HG03558 (cell line): ENCODE results near the gene BLMH.
"Not testable (repeated sequence)": the region's sequence is repeated elsewhere in the genome, so short reads cannot be mapped to it uniquely, and the experiment has no call there.

ENCODE experiments used
- ATAC-seq: cut with Tn5 transposase; IDR thresholded peaks from one replicate; pipeline ENCODE4 v1.9.1; 2021; ENCODE audit warnings: moderate number of reproducible peaks; ENCODE audit not compliant: unreplicated experiment; ENCODE audit errors: extremely low read depth

The BLMH gene

DNA sequence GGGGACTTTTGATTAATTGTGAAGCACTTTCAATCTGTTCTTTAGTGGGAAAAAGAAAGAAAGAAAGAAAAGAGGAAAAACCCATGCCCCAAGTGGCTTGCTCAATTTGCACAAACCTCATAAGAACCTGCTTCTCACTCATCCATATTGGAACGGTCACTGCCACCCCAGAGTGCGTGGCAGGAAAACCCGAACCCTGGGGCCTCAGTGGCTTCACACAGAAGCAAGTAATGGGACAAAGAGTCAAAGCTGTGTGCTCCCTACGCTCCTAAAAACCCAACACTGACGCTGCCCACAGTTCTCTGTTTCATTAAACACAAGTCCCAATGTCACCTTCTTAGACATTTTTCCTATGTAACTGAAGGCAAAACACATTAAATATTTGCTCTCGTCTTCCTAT, 57.4 kb downstream of the BLMH start:
- no peak for ATAC-seq

DNA sequence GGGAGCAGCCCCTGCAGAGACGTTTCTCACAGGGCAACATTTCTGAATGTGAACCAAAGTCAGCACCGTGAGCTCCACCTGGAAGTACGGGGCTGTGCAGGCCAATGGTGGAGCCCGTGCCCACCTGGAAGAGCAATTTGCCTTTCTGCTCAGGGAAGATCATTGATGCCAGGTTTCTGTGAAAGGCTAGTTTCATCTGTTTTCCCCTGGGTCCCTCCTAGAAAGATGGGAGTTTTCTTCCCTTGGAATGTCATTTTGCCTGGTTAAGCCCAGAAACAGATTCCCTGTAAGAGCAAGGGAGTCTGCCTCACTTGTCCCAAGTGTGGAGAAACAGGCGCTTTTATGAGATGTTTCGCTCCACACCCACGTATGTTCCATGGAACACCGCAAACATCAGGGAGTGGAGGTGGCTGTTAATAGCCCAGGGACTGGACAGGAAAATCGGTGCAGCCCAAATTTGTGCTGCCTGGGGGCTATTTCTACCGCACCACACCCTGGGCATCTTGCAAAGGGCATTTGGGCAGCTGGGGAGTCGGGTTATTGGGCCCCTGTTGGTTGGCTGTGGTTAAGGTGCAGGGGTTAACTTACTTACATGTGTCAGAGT, 58.8 kb downstream of the BLMH start:
- ATAC-seq = no peak

DNA sequence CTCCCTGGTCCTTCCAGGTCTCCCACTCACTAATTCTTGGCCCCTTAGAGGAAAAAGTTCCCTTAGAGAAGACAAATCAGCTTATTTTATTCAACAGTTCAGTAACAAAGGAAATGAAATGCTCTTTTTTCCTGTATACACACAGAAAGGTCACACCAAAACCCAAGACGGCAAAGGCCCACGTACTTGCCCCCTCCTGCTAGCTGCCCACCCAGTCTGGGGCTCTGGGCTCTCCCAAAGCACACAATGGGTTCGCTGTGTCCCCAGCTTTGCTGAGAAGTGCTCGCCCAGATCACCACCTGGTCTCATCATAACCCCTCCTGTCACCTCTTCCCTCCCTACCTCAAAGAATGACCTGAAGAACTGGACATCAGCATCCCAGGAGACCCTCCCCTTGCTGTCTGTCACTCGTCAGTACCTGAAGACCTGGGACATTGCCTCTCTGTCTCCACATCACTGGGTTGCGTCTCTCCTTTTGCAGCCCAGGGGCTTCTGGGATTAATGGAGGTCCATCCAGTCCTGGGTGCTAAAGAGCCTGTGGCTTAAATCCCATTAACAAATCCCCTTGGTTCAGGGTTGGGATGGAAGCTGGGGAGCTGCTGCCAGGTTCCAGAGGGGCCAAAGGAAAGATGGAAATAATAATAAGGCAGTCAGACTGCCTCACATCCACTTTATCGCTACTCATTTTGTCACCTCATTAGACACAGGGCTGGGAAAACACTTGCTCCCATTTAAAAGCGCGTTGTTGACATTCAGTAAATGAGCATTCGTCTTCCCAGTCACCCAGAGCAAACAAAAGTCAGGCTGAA, 59.5 kb downstream of the BLMH start:
- ATAC-seq = no peak

DNA sequence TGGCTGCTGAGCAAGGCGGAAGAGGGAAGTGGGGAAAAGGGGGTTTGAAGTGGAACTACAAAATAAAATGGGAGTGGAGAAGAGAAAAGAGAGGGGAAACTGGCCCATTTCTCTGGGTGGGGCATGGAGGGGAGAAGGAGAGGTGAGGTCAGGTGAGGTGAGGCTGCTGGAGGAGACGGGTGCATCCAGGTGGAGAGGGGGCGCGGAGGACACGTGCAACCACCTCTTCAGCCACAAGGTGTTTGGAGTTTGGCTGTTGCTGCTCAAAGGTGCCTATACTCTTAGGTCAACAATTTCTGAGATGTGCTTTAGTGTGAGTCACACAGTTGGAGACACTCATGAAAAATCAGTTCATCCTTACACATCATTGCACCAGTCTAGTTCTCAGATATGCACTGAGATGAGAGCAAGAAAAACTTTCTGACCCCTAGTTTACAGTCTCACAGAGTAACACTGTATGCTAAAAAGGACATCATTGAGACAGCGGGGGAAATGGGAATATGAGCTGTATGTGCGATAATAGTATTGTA, 61.1 kb downstream of the BLMH start:
- ATAC-seq = no peak

DNA sequence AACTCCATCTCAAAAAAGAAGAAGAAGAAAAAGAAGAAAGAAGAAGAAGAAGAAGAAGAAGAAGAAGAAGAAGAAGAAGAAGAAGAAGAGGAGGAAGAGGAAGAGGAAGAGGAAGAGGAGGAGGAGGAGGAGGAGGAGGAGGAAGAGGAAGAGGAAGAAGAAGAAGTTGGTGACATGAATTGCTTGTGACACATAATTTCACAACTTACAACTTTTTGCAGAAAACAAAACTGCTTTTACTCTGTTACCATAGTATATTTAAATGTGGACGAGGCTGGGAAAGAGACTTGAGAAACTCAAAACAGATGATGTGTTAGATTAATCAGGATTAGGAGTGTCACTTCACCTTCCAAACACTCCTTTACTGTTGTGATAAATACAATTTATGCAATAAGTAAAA, 61.7 kb downstream of the BLMH start:
- not testable (repeated sequence) for ATAC-seq

DNA sequence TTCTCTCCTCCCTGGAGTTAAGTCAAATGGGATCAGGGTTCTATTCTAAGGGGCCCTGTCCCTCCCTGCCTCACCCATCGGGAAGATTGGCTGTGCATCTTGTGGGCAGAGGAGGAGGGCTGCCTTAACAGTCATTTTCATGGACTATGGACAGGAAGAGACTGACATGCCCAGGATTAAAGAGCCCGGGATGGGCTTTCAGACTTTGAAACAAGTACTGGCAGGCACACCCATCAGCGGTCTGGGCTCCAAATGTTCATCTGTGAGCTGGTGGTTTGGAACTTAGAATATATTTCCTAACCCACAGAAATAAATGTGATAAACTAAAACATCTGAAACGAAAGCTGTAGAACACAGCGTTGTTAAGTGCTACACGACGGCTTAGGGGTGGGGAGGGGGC, 62.7 kb downstream of the BLMH start:
- ATAC-seq = no peak

DNA sequence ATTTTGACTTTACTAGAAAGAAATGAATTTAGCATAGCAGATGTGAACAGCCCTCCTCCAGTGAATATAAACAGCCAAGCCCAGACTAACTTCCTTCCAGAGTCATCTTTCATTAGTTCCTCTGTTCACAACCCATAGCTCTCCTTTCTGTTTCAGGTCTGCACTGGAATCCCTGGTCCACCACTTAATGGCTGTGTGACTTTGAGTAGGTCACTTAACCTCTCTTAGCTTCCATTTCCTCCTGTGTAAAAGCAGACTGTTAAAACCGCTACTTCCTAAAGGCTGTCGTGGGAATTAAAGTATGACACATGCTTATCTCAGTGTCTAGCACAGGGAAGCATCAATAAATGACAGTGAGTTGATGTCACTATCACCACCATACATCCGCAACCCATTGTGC, 63.7 kb downstream of the BLMH start:
- ATAC-seq = no peak

DNA sequence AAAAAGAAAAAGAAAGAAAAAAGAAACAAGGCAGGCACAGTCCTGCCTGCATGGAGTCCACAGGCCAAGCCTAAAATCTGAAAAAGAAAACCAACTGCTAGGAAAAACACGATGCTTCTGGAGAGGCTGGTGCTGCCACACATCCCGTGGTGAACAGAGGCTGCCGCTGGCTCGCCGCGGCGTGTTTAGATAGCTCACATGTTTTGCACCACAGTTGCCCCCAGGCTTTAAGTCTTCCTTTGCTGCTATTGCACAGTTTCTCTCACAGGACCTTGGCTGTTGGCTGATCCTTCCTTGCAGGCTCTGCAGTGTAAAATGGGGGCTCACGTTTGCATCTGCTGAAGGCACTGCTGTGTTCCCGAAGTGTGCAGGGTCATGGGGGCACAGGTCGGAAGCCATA, 64.9 kb downstream of the BLMH start:
- ATAC-seq = no peak

DNA sequence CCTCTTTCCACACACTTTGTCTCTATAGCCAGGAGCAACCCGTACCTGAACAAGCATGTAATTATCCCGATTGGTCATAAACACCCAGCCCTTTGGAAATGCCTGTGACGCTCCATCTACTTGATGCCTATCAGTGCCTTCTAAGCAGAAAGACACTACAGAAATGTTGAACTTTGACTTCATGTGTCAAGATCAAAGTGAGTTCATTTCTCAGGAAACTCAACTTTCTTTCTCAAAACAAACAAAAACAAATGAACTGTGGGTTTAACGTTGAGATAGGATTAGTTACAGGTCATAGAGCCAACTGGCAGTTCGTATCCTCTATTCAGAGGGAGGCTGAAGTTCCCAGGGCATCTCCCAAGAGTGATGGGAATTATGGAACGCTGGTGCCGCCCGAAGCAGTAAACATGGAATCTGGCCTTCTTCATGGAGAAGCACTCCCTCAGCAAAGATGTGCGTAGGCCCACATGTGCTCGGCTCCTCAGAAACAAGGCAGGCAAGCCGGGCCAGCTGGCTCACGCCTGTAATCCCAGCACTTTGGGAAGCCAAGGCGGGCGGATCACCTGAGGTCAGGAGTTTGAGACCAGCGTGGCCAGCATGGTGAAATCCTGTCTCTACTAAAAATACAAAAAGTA, 65.7 kb downstream of the BLMH start:
- ATAC-seq = no peak

DNA sequence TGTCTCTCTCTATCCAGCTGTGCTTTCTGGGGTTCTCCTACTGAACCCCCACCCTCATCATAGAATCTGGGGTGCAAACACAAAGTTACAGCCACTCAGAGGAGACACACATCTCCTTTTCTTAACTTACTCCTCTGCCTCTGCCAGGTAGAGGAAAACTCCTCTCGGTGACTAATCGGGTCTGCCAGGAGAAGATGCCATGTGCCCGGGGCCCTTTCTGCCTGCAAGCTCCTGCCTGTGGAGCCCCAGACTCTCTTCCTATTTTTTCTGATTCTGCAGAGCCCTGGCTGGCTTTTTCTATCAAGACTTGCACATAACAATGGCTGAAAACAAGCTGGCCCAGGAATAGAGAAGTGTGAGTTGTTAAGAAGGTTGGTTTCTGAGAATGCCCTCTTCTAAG, 66.6 kb downstream of the BLMH start:
- no peak for ATAC-seq

DNA sequence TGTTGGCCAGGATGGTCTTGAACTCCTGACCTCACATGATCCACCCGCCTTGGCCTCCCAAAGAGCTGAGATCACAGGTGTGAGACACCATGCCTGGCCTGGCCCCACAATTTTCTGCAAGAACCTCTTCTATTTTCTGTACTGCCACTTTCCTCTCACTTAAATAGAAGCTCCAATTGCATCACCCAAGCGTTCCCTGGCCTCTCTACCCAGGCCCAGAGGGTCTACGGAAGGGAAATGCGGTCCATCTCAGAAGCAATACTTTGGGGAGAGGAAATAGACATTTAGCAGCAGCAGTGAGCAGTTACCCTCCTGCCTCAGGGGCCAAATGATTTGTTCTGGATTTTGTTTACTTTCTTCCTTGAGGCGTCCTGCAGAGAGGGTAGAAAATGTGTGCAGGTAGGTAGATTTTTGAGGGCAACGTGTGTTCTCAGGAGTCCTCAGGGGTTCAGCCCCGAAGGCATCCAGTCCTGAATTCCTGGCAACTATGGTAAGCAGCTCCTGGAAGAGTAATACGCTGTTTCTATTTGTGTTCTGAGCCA, 67.3 kb downstream of the BLMH start:
- no peak for ATAC-seq

DNA sequence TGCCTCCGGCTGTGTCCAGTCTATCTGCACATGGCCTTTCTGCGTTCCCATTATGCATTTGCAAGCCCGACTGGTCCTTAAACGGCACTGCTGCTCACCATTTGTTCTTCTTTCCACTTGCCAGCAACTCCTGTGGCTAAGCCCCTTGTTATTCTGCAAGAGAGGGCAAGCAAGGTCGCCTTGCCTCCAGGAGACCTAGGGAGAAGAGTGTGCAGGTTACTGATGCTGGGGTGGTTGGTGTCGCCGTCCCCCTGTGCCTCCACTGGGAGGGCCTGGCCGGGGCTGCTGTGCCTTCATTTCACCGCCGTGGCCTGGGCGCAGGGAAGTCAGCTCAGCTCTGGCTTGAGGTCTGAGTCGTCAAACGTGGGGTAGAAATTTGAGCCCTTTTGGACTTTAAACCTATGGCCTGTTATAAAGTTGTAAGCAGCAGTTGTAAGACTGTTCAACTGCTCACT, 69.0 kb downstream of the BLMH start:
- no peak for ATAC-seq

DNA sequence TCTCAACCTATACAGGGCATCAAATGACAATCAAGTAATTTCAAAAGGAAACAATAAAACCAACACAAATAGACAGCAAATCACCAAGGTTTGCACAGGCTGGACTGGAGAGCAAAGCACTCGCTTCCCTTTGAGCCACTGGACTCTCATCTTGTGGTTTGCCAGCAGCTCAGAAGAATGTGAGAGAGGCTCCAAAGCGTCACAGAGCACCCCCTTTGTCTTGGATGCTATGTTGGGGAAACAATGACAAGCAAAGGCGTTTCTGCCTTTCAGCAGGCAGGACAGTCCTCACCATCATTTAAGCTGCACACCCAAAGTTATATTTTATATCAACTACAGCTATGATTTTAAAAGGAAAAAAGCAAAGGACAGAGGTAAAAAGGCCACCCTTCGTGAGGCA, 69.5 kb downstream of the BLMH start:
- ATAC-seq = no peak

DNA sequence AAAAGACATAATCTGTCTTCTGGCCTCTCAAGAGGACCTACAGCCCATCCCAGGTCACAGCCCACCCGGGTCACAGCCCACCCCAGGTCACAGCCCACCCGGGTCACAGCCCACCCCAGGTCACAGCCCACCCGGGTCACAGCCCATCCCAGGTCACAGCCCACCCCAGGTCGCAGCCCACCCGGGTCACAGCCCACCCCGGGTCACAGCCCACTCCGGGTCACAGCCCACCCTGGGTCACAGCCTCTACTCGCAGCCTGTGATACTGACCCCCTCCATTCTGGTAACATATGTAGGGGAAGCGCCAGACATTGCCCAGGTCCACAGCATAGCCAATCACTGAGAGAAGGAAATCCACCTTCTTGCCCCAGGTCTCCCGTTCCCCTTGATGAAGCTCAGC, 70.4 kb downstream of the BLMH start:
- ATAC-seq = no peak

DNA sequence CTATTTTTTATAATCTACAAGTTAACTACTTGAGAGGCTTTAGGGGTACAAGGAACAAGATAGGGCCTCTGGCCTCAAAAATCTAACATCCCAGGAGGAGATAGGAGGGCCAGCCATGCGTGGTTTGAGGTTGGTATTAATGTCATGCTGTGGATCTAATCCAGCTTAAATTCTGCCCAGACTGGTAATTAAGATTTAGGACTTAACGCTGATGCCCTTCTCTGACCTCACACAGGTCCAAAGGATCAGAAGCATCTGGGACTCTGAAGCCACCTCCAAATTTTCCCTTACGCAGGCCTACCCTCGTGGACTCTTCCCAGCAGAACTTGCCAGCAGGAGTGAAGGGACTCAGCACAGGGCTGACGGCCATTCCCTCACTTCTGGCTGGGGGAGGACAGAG, 71.3 kb downstream of the BLMH start:
- ATAC-seq = no peak

DNA sequence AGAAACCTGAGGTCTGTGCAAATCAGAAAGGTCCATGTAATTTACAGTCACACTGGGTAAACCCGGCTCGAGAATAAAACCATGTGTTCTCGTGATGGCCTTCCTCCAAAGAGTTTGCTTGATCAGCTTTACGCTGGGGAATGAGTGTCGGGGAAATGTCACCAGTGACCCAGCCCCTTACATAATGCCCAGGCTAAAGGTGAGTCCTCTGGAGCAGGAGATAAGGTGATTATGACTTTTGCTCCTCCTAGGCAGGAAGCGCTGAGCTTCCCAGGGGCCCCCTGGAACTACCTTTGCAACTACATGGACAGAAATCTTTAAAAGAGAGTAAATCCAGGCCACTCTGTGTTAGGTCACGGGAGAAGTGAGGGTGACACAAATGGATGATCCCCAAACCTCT, 71.9 kb downstream of the BLMH start:
- ATAC-seq = no peak

DNA sequence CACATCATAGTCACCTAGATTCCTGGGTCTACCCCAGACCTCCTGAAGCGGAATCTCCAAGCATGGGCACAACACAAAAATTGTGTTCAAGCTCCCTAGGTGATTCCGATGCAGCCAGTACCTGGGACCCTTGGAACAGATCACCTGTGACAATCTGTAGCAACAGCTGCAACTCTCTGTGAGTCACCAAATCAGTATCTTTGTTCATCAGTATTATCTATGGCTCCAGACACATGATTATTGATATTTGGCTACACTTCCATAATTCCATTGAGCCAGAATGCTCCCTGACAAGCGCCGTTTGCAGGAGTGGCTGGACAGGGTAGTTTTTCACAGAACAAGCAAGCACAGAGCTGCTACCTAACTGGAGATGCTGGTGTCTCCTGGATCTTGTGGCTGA, 72.4 kb downstream of the BLMH start:
- no peak for ATAC-seq

DNA sequence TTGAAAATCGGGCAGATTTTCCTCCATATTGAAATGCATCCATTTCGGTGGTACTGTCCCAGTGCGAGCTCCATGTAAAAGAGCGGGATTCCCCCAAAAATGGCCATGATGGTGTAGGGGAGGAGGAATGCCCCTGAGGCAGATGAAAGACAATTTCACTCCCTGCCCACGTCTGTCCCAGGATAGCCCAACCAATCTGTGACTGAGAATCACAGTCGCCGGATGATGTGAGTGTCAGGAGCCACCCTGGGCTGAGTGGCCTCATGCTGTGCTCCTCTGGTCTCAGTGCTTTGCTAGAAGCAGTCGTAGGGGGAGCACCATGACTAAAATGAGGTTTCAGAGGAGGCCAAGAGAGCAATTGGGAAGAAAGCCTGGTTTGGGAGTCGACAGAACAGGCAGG, 72.9 kb downstream of the BLMH start:
- no peak for ATAC-seq

DNA sequence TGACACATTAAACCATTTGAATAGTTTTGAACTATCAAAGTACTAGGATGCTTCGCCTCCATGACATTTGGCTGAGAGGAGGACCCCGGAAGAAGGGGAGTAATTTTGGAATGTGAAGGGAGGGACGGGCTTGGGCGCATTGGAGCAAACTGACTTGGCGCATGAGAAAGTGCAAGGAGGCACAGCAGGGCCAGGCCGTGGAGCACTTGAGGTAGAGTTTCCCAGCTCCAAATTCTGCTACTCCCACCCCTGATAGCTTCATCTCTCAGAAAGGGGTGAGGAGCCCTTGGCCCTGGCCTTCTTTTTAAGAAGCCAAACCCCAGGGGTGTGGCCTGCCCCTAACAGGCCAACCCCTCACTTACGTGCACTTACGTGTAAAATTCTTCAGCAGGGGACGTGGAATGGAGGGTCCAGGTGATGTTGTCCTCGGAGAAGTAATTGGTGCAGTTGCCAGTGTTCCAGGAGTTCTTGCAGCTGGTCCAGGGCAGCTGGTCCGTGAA, 73.9 kb downstream of the BLMH start:
- no peak for ATAC-seq

DNA sequence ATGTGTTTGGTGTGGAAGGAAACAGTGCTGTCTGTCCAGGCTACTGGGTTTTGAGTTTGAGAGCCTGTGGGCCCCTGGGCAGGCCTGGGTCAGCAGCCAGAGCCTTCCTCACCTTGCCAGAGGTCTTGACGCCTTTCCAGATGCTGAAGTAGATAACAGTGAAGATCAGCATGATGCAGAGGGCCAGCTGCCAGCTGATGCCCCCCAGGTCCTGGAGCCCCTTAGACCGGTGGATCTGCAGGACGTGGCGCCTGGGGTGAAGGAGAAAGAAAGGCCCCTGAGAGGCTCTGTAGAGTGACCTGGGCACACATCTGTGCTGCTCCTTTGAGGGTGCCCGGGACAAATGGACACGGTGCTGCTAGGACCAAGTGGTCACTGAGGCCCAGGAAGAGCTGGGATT, 74.7 kb downstream of the BLMH start:
- no peak for ATAC-seq

DNA sequence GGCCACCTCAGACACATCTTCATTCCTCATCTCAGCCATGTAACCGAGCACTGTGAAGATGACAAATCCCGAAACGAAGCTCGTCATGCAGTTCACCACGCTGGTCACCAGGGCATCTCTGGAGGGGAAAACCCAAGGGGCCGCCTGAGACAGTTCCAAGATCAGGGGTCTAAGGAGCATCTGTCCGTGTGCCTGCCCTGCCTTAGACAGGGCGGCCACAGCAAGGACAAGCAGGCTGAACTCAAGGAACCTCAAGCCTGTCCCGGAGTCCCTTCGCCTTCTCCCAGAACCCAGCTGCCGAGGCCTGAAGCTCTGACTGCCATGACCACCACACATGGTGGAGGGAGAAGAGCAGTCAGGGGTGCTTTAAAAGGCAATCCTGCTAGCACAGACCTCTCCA, 79.0 kb downstream of the BLMH start:
- no peak for ATAC-seq
